ENCODE results near the gene SPEF1.

SPEF1 gene

DNA sequence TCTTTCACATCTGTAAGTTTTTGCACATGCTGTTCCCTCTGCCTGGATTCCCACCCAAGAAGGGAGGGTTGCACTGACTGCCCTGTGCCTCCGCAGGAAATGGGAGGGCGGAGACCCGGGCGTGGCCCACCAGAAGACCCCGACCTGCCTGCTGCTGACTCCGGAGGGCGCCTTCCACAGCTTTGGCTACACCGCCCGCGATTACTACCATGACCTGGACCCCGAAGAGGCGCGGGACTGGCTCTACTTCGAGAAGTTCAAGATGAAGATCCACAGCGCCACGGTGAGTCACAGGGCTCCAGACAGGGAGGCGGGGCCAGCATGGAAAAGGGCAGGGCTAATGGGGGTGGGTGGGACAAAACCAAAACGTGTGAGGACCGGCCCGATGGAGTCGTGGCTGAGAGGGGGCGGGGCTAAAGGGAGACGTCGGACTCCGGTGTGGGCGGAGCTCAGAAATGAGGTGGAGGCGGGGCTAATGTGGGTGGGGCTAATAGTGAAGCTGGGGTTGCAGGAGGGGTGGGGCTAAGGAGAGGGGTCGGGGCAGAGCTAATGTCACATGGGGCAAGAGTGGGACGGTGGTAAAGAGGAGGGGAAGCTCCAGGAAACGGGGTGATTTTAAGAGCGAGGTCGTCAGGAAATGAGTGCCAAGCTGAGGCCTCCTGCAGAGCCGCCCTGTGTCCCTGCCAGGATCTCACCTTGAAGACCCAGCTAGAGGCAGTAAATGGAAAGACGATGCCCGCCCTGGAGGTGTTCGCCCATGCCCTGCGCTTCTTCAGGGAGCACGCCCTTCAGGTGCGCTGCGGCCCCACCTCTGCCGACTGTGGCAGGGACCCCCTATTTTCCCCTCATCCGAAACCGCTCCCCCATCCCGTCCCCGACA is 36.2 kb downstream of the SPEF1 start:
- Histone ChIP-seq H3K9ac (ENCODE audit: low read depth, low read length) (peak overlapping the region; percentile 69), H3K4me1 (ENCODE audit: insufficient read depth, low read length) (peaks cover 11% of the 10 kb centered on the region), H3K36me3 (ENCODE audit: insufficient read depth, low read length) (no peaks in the 10 kb centered on the region), H3K9me3 (ENCODE audit: control insufficient read depth, insufficient read depth, low read length) (no peaks in the 10 kb centered on the region)

GRCh38 chr20:3744037-3744436 is 37.2 kb downstream of the SPEF1 start:
- H3K36me3 ChIP-seq (ENCODE audit: insufficient read depth, low read length) = no peaks in the 10 kb centered on the region
- H3K9me3 ChIP-seq (ENCODE audit: control insufficient read depth, insufficient read depth, low read length) = no peaks in the 10 kb centered on the region
- H3K9ac ChIP-seq (ENCODE audit: low read depth, low read length) = no peak overlapping the region; the same call in 1 of the 2 replicates
- peaks cover 21% of the 10 kb centered on the region for H3K4me1 ChIP-seq (ENCODE audit: insufficient read depth, low read length)

GRCh38 chr20:3743251-3743650 is 38.0 kb downstream of the SPEF1 start:
- no peaks in the 10 kb centered on the region for H3K9me3 ChIP-seq (ENCODE audit: control insufficient read depth, insufficient read depth, low read length)
- H3K36me3 ChIP-seq (ENCODE audit: insufficient read depth, low read length) = no peaks in the 10 kb centered on the region
- H3K9ac ChIP-seq (ENCODE audit: low read depth, low read length) = no peak overlapping the region
- peaks cover 23% of the 10 kb centered on the region for H3K4me1 ChIP-seq (ENCODE audit: insufficient read depth, low read length)

- H3K4me1 ChIP-seq (ENCODE audit: insufficient read depth, low read length) = peaks cover 23% of the 10 kb centered on the region
- H3K36me3 ChIP-seq (ENCODE audit: insufficient read depth, low read length) = no peaks in the 10 kb centered on the region
- no peak overlapping the region for H3K9ac ChIP-seq (ENCODE audit: low read depth, low read length)
- H3K9me3 ChIP-seq (ENCODE audit: control insufficient read depth, insufficient read depth, low read length) = no peaks in the 10 kb centered on the region
Measured at GRCh38 chr20:3741836-3742458, 39.3 kb downstream of the SPEF1 start.

GRCh38 chr20:3740615-3741301 is 40.5 kb downstream of the SPEF1 start:
- Histone ChIP-seq H3K9ac (ENCODE audit: low read depth, low read length) (no peak overlapping the region), H3K4me1 (ENCODE audit: insufficient read depth, low read length) (peaks cover 23% of the 10 kb centered on the region), H3K36me3 (ENCODE audit: insufficient read depth, low read length) (no peaks in the 10 kb centered on the region), H3K9me3 (ENCODE audit: control insufficient read depth, insufficient read depth, low read length) (no peaks in the 10 kb centered on the region)

DNA sequence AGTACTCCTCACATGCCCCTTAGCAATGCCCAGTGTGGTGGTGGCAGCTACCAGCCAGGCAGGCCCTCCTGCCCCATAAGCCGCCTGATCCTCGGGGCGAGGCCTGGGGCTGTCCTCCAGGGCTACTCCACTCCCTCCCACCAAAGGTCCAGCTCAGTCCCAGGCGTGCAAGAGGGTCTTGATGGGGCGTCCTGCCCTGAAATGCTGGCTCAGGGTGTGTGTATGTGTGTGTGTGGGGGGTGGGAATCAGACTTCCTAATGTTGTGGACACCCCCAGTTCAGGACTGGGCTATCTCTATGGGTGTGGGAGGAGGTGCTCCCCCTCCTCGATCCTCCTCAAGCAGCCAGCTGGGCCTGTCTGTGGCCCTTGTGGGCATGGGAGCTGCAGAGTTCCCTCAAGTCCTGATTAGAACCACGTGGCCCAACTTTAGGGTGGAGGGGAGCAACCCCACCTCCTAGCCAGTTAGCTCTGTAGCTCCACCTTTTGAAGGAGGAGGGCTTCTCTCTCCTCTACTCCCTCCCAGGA is 41.3 kb downstream of the SPEF1 start:
- no peaks in the 10 kb centered on the region for H3K36me3 ChIP-seq (ENCODE audit: insufficient read depth, low read length)
- no peaks in the 10 kb centered on the region for H3K9me3 ChIP-seq (ENCODE audit: control insufficient read depth, insufficient read depth, low read length)
- H3K4me1 ChIP-seq (ENCODE audit: insufficient read depth, low read length) = peaks cover 23% of the 10 kb centered on the region
- no peak overlapping the region for H3K9ac ChIP-seq (ENCODE audit: low read depth, low read length)

DNA sequence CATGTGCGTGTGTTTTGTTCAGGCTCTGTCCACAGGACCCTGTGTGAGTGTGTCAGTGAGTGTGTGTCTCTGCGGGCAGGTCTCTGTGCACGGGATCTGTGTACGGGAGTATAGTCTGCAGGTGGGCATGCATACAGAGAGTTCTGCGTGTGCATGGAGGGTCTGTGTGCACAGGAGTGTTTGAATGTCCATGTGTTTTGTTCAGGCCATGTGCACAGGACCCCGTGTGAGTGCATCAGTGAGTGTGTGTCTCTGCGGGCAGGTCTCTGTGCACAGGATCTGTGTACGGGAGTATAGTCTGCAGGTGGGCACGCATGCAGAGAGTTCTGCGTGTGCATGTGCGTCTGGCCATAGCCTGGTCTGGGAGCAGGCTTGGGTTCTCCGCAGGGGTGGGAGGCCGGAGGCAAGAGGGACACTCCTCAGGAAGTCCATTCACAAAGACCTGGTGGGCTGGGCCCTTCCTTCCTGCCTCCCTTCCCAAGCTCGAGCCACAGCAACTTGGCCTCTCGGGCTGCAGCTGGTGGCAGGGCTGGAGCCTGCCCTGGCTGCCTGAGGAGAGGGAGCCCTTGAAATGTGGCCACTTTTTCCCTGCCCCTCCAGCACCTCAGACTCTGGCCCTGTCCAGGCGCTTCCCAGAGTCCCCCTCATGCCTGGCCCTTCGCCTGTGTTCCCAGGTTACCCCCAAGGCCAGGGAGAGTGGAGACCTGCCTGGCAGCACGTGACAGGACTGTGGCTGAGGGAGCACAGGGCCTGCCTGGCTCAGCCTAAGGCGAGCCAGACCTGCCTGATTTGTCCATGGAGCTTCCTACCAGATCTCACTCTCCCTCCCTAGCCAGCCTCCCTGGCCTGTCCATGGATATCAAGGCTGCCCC is 42.0 kb downstream of the SPEF1 start:
- peaks cover 23% of the 10 kb centered on the region for H3K4me1 ChIP-seq (ENCODE audit: insufficient read depth, low read length)
- H3K36me3 ChIP-seq (ENCODE audit: insufficient read depth, low read length) = no peaks in the 10 kb centered on the region
- no peaks in the 10 kb centered on the region for H3K9me3 ChIP-seq (ENCODE audit: control insufficient read depth, insufficient read depth, low read length)
- H3K9ac ChIP-seq (ENCODE audit: low read depth, low read length) = no peak overlapping the region

DNA sequence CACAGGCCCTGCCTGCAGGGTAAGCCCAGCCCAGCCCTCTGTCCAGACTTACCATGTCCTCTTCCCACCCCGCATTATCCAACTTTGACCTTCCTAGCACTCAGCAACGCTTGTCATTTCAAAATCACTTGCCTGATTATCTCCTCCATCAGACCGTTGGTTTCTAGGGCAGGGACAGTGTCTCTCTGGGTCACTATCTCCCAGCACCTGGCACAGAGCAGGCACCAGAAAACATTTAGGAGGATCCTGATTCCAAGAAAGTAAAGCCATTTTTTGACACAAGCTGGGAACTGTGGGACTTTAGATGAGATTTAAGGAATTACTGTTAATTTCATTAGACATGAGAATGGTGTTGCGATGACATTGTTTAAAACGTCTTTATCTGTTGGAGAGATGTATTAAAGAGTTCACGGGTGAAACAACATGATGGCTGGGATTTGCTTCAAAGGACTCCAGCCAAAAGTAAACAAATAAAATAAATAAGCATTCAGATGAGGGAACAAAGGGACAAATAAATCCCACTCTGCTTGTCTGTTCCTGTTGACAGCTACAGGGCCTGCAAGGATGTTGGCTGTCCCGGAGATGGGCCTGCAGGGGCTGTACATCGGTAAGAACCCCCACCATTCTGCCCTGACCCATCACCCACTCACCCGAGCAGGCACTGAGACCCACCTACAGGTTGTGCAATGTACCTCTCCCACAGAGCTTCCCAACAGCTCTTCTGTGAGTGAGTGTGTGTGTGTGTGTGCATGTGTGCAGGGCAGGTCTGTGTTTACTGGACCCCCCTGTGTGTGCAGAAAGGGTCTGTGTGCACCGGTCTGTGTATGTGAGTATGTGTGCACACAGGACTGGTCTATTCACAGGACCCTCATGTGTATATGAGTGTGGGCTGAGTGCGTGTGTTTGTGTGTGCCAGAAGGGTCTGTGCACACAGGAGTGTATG is 42.9 kb downstream of the SPEF1 start:
- H3K9ac ChIP-seq (ENCODE audit: low read depth, low read length) = no peak overlapping the region
- H3K4me1 ChIP-seq (ENCODE audit: insufficient read depth, low read length) = peaks cover 23% of the 10 kb centered on the region
- no peaks in the 10 kb centered on the region for H3K36me3 ChIP-seq (ENCODE audit: insufficient read depth, low read length)
- H3K9me3 ChIP-seq (ENCODE audit: control insufficient read depth, insufficient read depth, low read length) = no peaks in the 10 kb centered on the region

- H3K4me1 ChIP-seq (ENCODE audit: insufficient read depth, low read length) = peaks cover 16% of the 10 kb centered on the region
- no peaks in the 10 kb centered on the region for H3K36me3 ChIP-seq (ENCODE audit: insufficient read depth, low read length)
- no peaks in the 10 kb centered on the region for H3K9me3 ChIP-seq (ENCODE audit: control insufficient read depth, insufficient read depth, low read length)
- H3K9ac ChIP-seq (ENCODE audit: low read depth, low read length) = no peak overlapping the region
Measured at GRCh38 chr20:3735768-3736167, 45.5 kb downstream of the SPEF1 start.

DNA sequence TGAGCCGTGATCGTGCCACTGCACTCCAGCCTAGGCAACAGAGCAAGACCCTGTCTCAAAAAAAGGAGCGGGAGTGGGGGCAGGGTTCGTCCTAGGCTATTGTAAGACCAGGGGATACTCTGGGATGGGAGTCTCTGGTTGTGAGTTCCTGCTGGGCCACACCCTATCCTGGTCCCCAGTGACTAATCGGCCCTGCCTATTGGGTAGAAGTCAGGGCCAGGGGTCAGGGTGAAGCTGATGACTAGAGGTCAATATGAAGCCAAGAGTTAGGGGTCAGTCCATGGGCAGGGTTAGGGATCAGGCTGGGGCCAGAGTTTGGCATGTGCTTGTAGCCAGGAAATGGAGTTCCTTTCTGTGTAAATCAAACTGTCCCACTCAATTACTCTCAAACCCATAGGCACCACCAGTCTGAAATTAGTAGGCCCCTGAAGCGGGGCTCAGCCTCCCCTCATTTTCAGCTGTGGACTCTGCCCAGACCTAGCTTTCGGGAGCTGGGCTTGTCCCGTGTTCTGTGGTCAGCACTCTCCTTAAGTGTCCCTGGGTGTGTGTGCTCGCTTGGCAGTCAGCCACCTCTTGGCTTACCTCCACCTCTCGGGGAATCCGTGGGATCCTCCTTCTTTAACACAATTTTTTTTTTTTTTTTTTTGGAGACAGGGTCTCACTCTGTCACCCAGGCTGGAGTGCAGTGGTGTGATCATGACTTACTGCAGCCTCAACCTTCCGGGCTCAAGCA is 47.0 kb downstream of the SPEF1 start:
- no peaks in the 10 kb centered on the region for H3K36me3 ChIP-seq (ENCODE audit: insufficient read depth, low read length)
- H3K4me1 ChIP-seq (ENCODE audit: insufficient read depth, low read length) = peaks cover 9% of the 10 kb centered on the region; the same call in 1 of the 2 replicates
- H3K9me3 ChIP-seq (ENCODE audit: control insufficient read depth, insufficient read depth, low read length) = no peaks in the 10 kb centered on the region
- H3K9ac ChIP-seq (ENCODE audit: low read depth, low read length) = no peak overlapping the region

DNA sequence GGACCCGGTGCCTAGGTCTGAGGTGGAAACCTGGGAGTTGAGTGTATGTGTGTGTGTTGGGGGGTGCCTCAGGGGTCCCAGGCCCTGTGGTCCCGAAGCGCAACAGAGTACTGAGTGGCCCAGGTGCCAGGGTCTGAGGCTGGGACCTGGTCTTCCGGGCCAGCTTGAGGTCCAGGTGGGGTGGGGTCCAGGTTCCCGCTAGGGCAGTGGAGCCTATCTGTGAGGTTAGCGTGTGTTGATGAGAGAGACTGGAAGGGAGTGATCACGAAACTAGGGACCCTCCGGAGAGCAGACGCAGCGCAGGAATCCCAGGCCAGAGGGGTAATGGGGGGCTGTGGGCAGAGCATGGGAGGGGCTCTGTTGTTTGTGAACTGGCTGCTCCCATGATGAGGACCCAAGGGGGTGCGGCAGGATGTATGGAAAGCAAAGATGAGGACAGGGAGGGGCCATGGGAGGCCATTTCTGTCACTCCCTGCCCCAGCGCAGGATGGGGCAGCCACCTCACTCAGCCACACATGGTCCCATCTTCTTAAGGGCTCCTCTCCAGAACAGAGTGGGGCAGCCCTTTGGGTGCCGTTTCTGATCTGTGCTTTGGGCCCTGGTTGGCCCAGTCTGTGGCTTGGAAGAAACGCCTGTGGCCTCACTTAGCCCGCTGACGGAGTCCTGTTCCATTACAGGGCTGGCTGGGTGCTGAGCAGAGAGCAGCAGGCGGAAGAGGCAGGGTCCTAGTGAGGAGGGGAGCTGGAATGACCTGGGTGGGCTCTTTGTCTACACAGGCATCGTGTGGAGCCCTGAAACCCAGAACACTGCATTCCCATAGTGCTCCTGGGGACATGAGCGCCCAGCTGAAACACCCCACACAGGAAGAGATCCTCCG is 47.9 kb downstream of the SPEF1 start:
- H3K36me3 ChIP-seq (ENCODE audit: insufficient read depth, low read length) = no peaks in the 10 kb centered on the region
- H3K9me3 ChIP-seq (ENCODE audit: control insufficient read depth, insufficient read depth, low read length) = no peaks in the 10 kb centered on the region
- H3K9ac ChIP-seq (ENCODE audit: low read depth, low read length) = peak overlapping the region; percentile 32
- peaks cover 5% of the 10 kb centered on the region; the same call in 1 of the 2 replicates for H3K4me1 ChIP-seq (ENCODE audit: insufficient read depth, low read length)

Data from ES-I3 (cell line).